HG03175 (cell line): ENCODE measurements around the gene ABCD3.
A peak's percentile ranks its signal among the peaks of the same experiment; 100 is the strongest.

Experiments
- ATAC-seq: cut with Tn5 transposase; IDR thresholded peaks from one replicate; pipeline ENCODE4 v1.9.1; 2021; ENCODE audit warnings: mild to moderate bottlenecking, moderate library complexity; ENCODE audit not compliant: unreplicated experiment

Gene ABCD3

GRCh38 chr1:94456736-94457135 is 38.5 kb downstream of the ABCD3 start:
- no peak for ATAC-seq

DNA sequence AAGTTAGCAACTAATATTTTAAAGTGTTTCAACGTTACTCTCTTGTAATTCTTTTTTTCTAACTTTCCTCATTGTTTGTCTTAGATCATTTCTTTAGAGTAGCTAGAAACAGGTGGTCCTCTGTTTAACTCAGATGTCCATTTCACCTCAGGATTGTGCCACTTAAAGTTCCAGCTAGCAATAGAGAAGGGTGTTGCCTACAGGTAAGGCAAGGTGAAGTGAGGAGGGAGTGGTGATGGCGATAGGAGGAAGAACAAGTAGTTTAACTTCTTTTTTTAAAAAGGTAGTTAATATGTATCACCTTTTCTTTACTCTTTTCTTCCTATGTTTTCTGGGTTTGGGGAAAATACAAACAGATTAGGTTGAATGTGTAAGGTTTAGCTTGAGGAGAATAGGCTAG is 44.4 kb downstream of the ABCD3 start:
- no peak for ATAC-seq

- ATAC-seq = no peak
Measured at GRCh38 chr1:94463056-94463764, 45.0 kb downstream of the ABCD3 start.

GRCh38 chr1:94463765-94464330 is 45.7 kb downstream of the ABCD3 start:
- ATAC-seq = no peak

DNA sequence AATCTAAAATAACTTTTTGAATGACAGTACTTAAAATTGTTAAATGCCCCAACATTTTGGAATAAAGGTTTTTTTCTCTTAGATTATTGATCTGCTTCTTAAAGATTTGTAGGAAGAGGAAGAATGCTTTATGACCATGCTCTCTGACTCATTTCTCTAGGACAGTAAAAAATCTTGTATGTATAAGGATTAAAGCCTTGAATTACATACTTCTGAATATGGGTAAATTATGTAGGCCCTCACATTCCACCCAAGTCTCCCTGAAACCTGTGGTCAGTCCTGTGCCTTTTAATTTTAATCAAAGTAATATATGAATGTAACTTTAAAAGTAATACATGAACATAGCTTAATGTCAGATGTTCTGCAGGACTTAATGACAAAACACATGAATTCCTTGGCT is 50.5 kb downstream of the ABCD3 start:
- no peak for ATAC-seq

- no peak for ATAC-seq
Measured at GRCh38 chr1:94471271-94471670, 53.1 kb downstream of the ABCD3 start.

DNA sequence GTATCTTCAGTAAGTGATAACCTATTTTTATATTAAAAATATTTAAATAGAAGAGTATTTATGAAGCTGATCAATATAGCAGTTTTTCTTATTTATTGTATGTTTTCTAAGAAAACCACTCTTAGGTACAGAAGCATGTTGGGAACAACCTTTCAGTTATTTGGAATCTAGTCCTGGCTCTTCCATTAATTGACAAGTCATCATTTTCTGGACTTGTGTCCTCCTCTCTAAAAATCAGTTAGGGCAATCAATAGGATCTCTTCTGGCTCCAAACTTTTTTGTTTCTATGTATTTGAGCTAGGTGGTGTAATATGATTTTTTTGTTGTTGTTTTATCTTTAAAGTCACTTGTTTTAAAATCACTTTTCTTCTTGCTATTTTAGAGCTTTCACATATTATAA is 57.0 kb downstream of the ABCD3 start:
- no peak for ATAC-seq

DNA sequence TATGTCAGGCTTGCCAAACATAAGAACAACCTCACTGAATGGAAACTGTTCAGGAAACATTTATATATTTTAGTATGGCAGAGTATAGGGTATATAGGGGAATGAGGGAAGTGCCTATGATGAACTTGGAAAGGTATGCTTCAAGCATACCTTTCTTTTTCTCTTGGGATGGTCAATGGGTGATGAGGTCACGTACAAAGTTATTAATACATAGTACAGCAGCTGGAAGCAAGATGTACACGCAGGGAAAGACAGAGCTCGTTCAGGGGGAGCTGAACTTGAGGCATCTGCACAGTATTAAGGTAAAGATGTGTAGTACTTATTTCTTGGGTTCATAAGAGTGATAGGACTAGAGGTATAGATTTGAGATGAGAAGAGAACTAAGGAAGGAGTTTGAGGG is 61.5 kb downstream of the ABCD3 start:
- ATAC-seq = no peak

DNA sequence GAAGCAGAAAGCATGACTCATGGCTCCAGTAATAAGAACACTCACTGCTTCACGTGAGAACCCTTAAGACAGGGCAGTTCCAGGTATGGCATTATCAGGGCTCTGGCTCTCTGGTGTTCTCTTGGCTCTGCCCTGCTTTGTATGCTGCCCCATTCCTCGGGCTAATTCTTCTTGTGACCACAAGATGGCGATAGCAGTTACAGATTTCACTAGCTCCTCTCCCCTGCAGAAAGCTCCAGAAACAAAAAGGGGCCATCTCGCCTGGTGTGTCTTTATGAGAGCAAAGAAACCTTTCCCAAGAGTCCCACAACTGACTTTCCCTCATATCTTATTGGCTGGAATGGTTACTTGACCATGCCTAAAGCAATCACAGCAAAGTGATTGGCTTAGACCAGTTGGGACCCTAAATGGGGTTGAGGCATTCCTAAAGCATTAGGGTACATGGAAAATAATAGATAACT is 63.3 kb downstream of the ABCD3 start:
- ATAC-seq = peak; percentile 94

DNA sequence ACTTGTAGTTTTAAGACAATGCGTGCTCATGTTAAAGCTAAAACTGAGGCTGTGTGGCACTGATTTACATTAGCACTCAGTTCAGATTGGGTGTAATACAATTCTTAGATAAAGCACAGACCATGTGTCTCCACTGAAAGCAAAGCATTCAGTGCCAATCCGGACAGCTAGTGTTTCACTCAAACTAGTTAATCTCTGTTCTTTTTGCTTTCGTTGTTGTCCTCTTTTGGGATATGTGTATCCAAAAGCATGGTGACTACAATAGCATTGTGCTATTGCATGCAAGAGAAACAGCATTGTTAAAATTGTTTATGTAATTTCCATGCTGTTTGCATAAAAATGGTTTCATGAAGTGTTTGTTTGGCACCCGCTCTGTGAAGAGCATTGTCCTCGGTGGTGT is 68.8 kb downstream of the ABCD3 start:
- ATAC-seq = no peak

GRCh38 chr1:94490556-94490955 is 72.4 kb downstream of the ABCD3 start:
- no peak for ATAC-seq

DNA sequence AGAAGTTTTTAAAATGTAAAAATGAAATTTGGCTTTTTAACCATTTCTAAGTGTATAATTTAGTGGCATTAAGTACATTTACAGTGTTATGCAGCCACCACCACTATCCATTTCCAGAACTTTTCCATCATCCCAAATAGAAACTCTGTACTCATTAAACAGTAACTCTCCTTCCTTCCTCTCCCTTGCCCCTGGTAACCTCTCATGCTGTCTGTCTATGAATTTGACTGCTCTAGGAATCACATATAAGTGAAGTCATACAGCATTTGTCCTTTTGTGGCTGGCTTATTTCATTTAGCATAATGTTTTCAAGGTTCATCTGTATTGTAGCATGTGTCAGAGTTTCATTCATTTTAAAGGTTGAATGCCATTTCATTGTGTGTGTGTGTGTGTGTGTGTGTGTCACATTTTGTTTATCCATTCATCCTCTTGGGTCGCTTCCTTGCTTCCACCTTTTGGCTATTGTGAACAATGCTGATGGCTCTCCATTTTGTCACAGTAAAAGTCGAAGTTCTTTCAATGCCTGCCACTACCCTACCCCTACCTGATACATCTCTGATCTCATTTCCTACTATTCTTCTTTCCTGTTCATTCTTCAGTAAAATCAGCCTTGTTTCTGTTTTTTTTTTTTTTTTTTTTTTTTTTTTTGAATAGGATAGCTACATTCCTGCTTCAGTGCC is 78.0 kb downstream of the ABCD3 start:
- ATAC-seq = no peak

DNA sequence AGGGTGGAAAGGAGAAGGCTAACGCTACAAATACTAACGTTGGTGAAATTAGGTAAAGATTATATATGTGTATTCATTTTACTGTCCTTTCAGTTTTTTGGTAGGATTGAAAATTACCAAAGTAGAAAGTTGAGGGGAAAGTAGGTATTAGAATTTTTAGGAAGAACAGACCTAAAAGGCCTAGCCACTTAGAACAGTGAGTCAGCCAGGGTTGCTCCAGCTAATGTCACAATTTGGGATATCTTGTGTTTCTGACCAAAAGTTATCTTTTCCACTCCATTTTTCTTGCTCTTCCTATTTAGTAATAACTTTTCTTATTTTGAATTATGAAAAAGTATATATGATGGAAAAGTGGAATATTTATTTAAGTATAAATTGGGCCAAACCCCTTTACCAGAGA is 83.2 kb downstream of the ABCD3 start:
- ATAC-seq = no peak

- no peak for ATAC-seq
Measured at GRCh38 chr1:94501935-94502334, 83.7 kb downstream of the ABCD3 start.

GRCh38 chr1:94503153-94503552 is 85.0 kb downstream of the ABCD3 start:
- ATAC-seq = no peak

GRCh38 chr1:94504601-94505000 is 86.4 kb downstream of the ABCD3 start:
- ATAC-seq = no peak

- no peak for ATAC-seq
Measured at GRCh38 chr1:94512816-94513215, 94.6 kb downstream of the ABCD3 start.

DNA sequence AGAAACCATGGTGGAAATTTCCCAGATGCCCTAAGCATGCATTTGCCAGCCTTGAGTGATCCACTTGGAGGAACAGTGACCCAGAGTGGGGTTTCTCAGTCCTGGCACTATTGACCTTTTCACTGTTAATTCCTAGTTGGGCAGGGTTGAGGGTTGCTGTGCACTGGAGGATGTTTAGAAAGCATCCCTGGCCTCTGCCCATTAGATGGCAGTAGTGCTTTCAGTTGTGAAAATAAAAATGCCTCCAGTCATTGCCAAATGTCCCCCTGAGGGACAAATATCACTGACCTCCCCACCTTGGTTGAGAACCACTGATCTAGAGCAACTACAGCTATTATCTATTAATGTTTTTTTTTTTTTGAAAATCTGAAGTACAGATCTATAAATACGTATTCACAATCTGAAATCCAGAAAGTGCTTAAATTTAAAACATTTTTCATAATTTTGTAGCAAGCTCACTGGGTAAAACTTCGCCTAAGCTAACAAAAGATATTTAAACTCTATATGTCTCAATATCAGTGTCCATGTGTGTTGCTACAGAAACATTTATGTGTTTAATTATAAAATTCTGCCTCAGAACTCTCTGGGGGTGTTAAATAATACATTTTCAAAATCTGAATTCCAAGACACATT is 96.0 kb downstream of the ABCD3 start:
- ATAC-seq = peak; percentile 57

DNA sequence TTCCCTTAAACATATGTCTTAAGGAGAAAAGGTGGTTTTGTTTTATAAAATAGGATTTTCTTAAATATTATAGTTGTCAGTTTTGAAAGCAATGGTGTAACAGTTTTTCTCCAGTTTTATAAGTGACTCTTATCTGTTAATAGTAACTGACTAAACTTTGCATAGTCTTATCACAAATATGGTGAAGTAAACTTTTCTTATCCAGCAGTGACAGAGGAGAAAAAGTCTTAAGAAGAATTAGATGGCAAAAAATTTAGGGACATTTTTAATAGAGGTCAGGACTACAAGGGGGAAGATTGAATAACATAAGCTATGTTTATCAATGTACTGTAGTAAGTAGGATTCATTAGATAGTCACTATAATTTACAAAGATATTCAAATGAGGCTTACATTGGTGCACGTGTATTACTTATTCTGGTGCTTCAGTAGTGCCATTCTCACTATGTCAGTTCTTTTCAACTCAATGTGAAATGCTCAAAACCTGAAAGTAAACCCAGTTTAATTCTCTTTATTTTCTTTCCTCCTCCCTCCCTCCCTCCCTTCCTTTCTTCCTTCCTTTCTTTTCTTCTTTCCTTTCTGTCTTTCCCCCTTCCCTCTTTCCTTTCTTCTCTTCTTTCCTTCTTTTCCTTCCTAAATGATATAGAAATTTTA is 97.2 kb downstream of the ABCD3 start:
- no peak for ATAC-seq

- ATAC-seq = no peak
Measured at GRCh38 chr1:94519351-94519750, 101.2 kb downstream of the ABCD3 start.

GRCh38 chr1:94522304-94522703 is 104.1 kb downstream of the ABCD3 start:
- ATAC-seq = no peak
